NCI-H510A (cell line): ENCODE results near the gene CBX5.
"Not testable (repeated sequence)": the region's sequence is repeated elsewhere in the genome, so short reads cannot be mapped to it uniquely, and the experiment has no call there.

Source experiments
- DNase-seq: peaks from one replicate; lab custom pipeline; 2025; lab: John Stamatoyannopoulos, UW

Gene CBX5

GRCh38 chr12:54294152-54294952 is 14.4 kb upstream of the CBX5 start:
- DNase-seq: no peak

GRCh38 chr12:54292931-54293241 is 13.0 kb upstream of the CBX5 start:
- DNase-seq: no peak

- no peak for DNase-seq
Observed at GRCh38 chr12:54292083-54292930, 12.4 kb upstream of the CBX5 start.

- DNase-seq: no peak
Observed at GRCh38 chr12:54287261-54288157, 7.6 kb upstream of the CBX5 start.

GRCh38 chr12:54286042-54287030 is 6.4 kb upstream of the CBX5 start:
- DNase-seq: no peak

GRCh38 chr12:54285150-54286041 is 5.5 kb upstream of the CBX5 start:
- no peak for DNase-seq

GRCh38 chr12:54284070-54284780 is 4.3 kb upstream of the CBX5 start:
- DNase-seq: not testable (repeated sequence)

- no peak for DNase-seq
Observed at GRCh38 chr12:54282949-54283593, 3.1 kb upstream of the CBX5 start.

GRCh38 chr12:54281694-54282093 is 1.8 kb upstream of the CBX5 start:
- not testable (repeated sequence) for DNase-seq

- DNase-seq: not testable (repeated sequence)
Observed at GRCh38 chr12:54281261-54281638, 1.3 kb upstream of the CBX5 start.

- DNase-seq: peak; percentile 96
Observed at GRCh38 chr12:54280468-54281260, 742 bp upstream of the CBX5 start, which contains the start of gene HNRNPA1. Gene HNRNPA1 (plus strand): TSS chr12:54280726. CDS start chr12:54280808, 82 bp downstream.

- DNase-seq: no peak
Observed at GRCh38 chr12:54279227-54279631, 693 bp downstream of the CBX5 start.

GRCh38 chr12:54277823-54278276 is 2.1 kb downstream of the CBX5 start:
- DNase-seq: no peak

GRCh38 chr12:54276368-54276767 is 3.6 kb downstream of the CBX5 start:
- DNase-seq: no peak

- no peak for DNase-seq
Observed at GRCh38 chr12:54273981-54274380, 5.9 kb downstream of the CBX5 start.

GRCh38 chr12:54272214-54272613 is 7.7 kb downstream of the CBX5 start:
- no peak for DNase-seq

GRCh38 chr12:54270345-54270744 is 9.6 kb downstream of the CBX5 start:
- DNase-seq: no peak

- DNase-seq: no peak
Observed at GRCh38 chr12:54266852-54267251, 13.1 kb downstream of the CBX5 start.
